ENCODE data around the gene H1-8. TPM values are rescaled to one million over a fixed set of nuclear protein-coding genes. Genes with fewer than 3 reads are reported as not detected.

Gene H1-8
- total RNA-seq, 4 donors from 2014 or later: not detected

GRCh38 chr3:129524081-129524480 is 18.9 kb upstream of the H1-8 start:
- in situ Hi-C loops (cut with MboI; ENCODE audit: low sequenced_read_pairs in 4 of 4): no loop called here

GRCh38 chr3:129525341-129525968 is 17.5 kb upstream of the H1-8 start:
- no peak for TF ChIP-seq POLR2A (IDR thresholded peaks at IDR 0.05)
- TF ChIP-seq, protein P1, sequence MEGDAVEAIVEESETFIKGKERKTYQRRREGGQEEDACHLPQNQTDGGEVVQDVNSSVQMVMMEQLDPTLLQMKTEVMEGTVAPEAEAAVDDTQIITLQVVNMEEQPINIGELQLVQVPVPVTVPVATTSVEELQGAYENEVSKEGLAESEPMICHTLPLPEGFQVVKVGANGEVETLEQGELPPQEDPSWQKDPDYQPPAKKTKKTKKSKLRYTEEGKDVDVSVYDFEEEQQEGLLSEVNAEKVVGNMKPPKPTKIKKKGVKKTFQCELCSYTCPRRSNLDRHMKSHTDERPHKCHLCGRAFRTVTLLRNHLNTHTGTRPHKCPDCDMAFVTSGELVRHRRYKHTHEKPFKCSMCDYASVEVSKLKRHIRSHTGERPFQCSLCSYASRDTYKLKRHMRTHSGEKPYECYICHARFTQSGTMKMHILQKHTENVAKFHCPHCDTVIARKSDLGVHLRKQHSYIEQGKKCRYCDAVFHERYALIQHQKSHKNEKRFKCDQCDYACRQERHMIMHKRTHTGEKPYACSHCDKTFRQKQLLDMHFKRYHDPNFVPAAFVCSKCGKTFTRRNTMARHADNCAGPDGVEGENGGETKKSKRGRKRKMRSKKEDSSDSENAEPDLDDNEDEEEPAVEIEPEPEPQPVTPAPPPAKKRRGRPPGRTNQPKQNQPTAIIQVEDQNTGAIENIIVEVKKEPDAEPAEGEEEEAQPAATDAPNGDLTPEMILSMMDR (IDR thresholded peaks at IDR 0.05 in 4 of 5, conservative IDR thresholded peaks at IDR 0.05 in 1 of 5): no peak
- ATAC-seq (no peak), DNase-seq (no peak)
- no peaks in the 10 kb centered on the region for H3K4me1 ChIP-seq
- H3K36me3 ChIP-seq: no peaks in the 10 kb centered on the region
- intact Hi-C loops (cut with DNase I; ENCODE audit: low total_unique reads): no loop called here
- no peak overlapping the region for H3K4me3 ChIP-seq
- H3K27ac ChIP-seq: no peak overlapping the region
- in situ Hi-C loops (cut with MboI; ENCODE audit: low sequenced_read_pairs in 4 of 4): no loop called here
- no peaks in the 10 kb centered on the region for H3K9me3 ChIP-seq
- no peaks in the 10 kb centered on the region for H3K27me3 ChIP-seq

More at GRCh38 chr3:129524081-129524480, 18.9 kb upstream of the H1-8 start:
- no peaks in the 10 kb centered on the region for H3K4me1 ChIP-seq
- no peak for TF ChIP-seq POLR2A (IDR thresholded peaks at IDR 0.05)
- TF ChIP-seq, protein P1 (IDR thresholded peaks at IDR 0.05 in 4 of 5, conservative IDR thresholded peaks at IDR 0.05 in 1 of 5): no peak
- intact Hi-C loops (cut with DNase I; ENCODE audit: low total_unique reads): no loop called here
- no peak for DNase-seq
- no peak overlapping the region for H3K27ac ChIP-seq
- H3K4me3 ChIP-seq: no peak overlapping the region
- H3K27me3 ChIP-seq: no peaks in the 10 kb centered on the region
- no peaks in the 10 kb centered on the region for H3K9me3 ChIP-seq
- ATAC-seq: no peak
- no peaks in the 10 kb centered on the region for H3K36me3 ChIP-seq

GRCh38 chr3:129526121-129526900 is 16.7 kb upstream of the H1-8 start:
- Histone ChIP-seq H3K36me3 (no peaks in the 10 kb centered on the region), H3K4me1 (no peaks in the 10 kb centered on the region), H3K27ac (no peak overlapping the region), H3K9me3 (no peaks in the 10 kb centered on the region), H3K27me3 (no peaks in the 10 kb centered on the region), H3K4me3 (no peak overlapping the region)
- DNase-seq: no peak
- TF ChIP-seq POLR2A (IDR thresholded peaks at IDR 0.05): no peak
- TF ChIP-seq, protein P1 (IDR thresholded peaks at IDR 0.05 in 4 of 5, conservative IDR thresholded peaks at IDR 0.05 in 1 of 5): no peak
- in situ Hi-C loops (cut with MboI; ENCODE audit: low sequenced_read_pairs in 4 of 4) (no loop called here), intact Hi-C loops (cut with DNase I; ENCODE audit: low total_unique reads) (no loop called here)
- no peak for ATAC-seq

DNA sequence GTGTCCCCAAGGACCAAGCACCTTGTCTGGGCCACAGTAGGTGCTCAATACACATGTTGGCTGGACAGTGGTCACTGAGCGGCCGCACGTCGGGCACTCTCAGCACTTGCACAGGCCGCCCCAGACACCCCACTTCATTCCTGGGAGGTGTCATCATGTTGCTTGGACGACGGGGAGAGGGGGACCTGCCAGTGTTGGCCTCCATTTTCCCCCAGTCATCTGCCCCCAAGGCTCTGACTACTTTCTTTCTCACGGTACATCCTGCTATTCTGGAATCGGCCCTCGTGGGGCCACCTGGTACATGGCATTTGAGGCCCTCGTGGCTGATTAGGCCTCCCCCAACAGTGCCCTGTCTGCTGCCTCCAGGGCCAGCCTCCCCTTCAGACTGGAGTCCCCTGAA is 15.7 kb upstream of the H1-8 start:
- no peaks in the 10 kb centered on the region for H3K36me3 ChIP-seq
- no peak overlapping the region for H3K27ac ChIP-seq
- no peaks in the 10 kb centered on the region for H3K4me1 ChIP-seq
- no peaks in the 10 kb centered on the region for H3K9me3 ChIP-seq
- intact Hi-C loops (cut with DNase I; ENCODE audit: low total_unique reads): no loop called here
- ATAC-seq (no peak), DNase-seq (no peak)
- H3K4me3 ChIP-seq: no peak overlapping the region
- no peaks in the 10 kb centered on the region for H3K27me3 ChIP-seq
- TF ChIP-seq, protein P1 (IDR thresholded peaks at IDR 0.05 in 4 of 5, conservative IDR thresholded peaks at IDR 0.05 in 1 of 5): no peak
- TF ChIP-seq POLR2A (IDR thresholded peaks at IDR 0.05): no peak
- in situ Hi-C loops (cut with MboI; ENCODE audit: low sequenced_read_pairs in 4 of 4): no loop called here

Data from gastrocnemius medialis (tissue), 4 donors.